Vagina (tissue), 2 donors: ENCODE data around the gene UBQLN4. TPM values are rescaled to one million over a fixed set of nuclear protein-coding genes. Genes with fewer than 3 reads are reported as not detected.

Experiments
- DNase-seq, 2 donors: peaks; one replicate each; pipeline ENCODE4 v3.0.0-alpha.2; 2017; ENCODE audit errors: extremely low spot score in 2 of 2
- H3K27ac ChIP-seq: fragments of 200-600 bp; sonication (generic); one replicate; pipeline ENCODE4 v1.5.1; 2019
- H3K27me3 ChIP-seq: fragments of 200-600 bp; sonication (generic); one replicate; pipeline ENCODE4 v1.5.1; 2019
- H3K36me3 ChIP-seq, 2 donors: fragments of 200-600 bp; sonication (generic); one replicate each; pipeline ENCODE4 v1.5.1; 2017 to 2019
- H3K4me1 ChIP-seq: fragments of 200-600 bp; sonication (generic); one replicate; pipeline ENCODE4 v1.5.1; 2019
- H3K4me3 ChIP-seq, 2 donors: fragments of 200-600 bp; sonication (generic); 1 replicate in 1 of 2; 2 replicates in 1 of 2; pipeline ENCODE4 v1.5.1; 2016 to 2019
- H3K9me3 ChIP-seq: fragments of 200-600 bp; sonication (generic); one replicate; pipeline ENCODE4 v1.5.1; 2019
- POLR2A ChIP-seq, 2 donors: fragments of 450-650 bp; IDR thresholded peaks; one replicate each; pipeline ENCODE4 v1.6.1; 2017; ENCODE audit warnings: antibody characterized with exemption in 2 of 2, mild to moderate bottlenecking in 2 of 2, moderate library complexity in 2 of 2
- POLR2AphosphoS5 ChIP-seq, 2 donors: sonication (generic); formaldehyde crosslinking; IDR thresholded peaks; one replicate each; pipeline ENCODE4 v1.9.0; 2017; ENCODE audit warnings: antibody characterized with exemption in 2 of 2, mild to moderate bottlenecking in 2 of 2, low read depth in 1 of 2; ENCODE audit not compliant: insufficient read depth in 1 of 2
- intact Hi-C: fragments of 100-400 bp; cut with DNase I; formaldehyde crosslinking; loops from one replicate; pipeline ENCODE4 v1.15.1; 2023
- total RNA-seq: library from RNA; depleted of rRNA; stranded (reverse); fragments of >200 nt; gene quantifications from one replicate; pipeline ENCODE4 v1.2.3, GENCODE V29; 2016
- TF ChIP-seq, protein P1 (sequence below), 3 experiments: fragments of 450-650 bp in 2 of 3; fragments of 200-600 bp in 1 of 3; sonication (generic) in 1 of 3; IDR thresholded peaks; one replicate each; pipeline ENCODE4 v1.5.1; 2017 to 2019; ENCODE audit warnings: antibody characterized with exemption in 3 of 3, mild to moderate bottlenecking in 2 of 3, moderate library complexity in 2 of 3

The UBQLN4 gene
- total RNA-seq, 1 donor from 2014 or later = 27.0 TPM

DNA sequence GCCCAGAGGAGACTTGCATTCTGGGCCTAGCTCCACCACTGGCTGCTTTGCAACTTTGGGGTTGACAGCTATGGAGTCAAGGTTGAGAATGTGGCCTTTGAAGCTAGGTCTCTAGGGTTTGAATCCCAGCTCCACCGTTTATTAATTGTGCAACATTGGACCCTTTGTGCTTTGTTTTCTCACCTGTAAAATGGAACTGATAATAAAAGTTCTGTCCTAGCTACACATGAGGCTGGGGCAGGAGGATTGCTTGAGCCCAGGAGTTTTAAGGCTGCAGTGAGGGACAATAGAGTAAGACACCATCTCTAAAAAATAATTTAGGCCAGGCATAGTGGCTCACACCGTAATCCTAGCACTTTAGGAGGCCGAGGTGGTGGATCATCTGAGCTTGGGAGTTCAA lies 45.7 kb upstream of the UBQLN4 start:
- intact Hi-C loops = no loop called here
- H3K4me3 ChIP-seq = no peak overlapping the region
- no peak overlapping the region for H3K27ac ChIP-seq
- no peaks in the 10 kb centered on the region for H3K27me3 ChIP-seq
- H3K9me3 ChIP-seq = no peaks in the 10 kb centered on the region
- H3K4me1 ChIP-seq = peaks cover 67% of the 10 kb centered on the region
- H3K36me3 ChIP-seq = no peaks in the 10 kb centered on the region
- DNase-seq = no peak
- TF ChIP-seq POLR2A (IDR thresholded peaks at IDR 0.05) (no peak), POLR2AphosphoS5 (IDR thresholded peaks at IDR 0.05; ENCODE audit: insufficient read depth in 1 of 2, low read depth in 1 of 2) (no peak)
- TF ChIP-seq, protein P1, sequence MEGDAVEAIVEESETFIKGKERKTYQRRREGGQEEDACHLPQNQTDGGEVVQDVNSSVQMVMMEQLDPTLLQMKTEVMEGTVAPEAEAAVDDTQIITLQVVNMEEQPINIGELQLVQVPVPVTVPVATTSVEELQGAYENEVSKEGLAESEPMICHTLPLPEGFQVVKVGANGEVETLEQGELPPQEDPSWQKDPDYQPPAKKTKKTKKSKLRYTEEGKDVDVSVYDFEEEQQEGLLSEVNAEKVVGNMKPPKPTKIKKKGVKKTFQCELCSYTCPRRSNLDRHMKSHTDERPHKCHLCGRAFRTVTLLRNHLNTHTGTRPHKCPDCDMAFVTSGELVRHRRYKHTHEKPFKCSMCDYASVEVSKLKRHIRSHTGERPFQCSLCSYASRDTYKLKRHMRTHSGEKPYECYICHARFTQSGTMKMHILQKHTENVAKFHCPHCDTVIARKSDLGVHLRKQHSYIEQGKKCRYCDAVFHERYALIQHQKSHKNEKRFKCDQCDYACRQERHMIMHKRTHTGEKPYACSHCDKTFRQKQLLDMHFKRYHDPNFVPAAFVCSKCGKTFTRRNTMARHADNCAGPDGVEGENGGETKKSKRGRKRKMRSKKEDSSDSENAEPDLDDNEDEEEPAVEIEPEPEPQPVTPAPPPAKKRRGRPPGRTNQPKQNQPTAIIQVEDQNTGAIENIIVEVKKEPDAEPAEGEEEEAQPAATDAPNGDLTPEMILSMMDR (IDR thresholded peaks at IDR 0.05) = no peak

DNA sequence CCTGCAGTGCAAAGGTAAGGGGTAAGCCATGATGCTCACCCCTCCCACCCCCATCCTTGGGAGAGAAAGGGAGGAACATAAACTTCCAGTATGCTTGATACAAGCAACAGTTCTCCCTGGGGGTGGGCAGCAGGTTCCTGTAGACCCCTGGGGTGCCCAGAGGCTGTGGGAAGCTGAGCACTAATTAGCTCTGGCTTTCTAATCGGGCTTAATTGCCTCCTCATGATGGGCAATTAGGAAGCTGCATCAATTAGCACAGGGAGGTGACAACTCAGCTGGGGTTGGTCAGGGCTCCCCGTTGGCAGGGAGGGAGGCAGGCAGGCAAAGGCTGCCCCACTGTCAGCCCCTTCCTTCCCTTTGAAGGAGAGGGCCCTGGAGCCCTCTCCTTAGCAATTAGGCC lies 45.2 kb upstream of the UBQLN4 start:
- no peak for DNase-seq
- H3K27ac ChIP-seq = peak overlapping the region; percentile 96
- intact Hi-C loops = no loop called here
- H3K36me3 ChIP-seq = no peaks in the 10 kb centered on the region
- no peak overlapping the region for H3K4me3 ChIP-seq
- H3K4me1 ChIP-seq = peaks cover 62% of the 10 kb centered on the region
- H3K27me3 ChIP-seq = no peaks in the 10 kb centered on the region
- H3K9me3 ChIP-seq = no peaks in the 10 kb centered on the region
- TF ChIP-seq, protein P1 (IDR thresholded peaks at IDR 0.05) = no peak

DNA sequence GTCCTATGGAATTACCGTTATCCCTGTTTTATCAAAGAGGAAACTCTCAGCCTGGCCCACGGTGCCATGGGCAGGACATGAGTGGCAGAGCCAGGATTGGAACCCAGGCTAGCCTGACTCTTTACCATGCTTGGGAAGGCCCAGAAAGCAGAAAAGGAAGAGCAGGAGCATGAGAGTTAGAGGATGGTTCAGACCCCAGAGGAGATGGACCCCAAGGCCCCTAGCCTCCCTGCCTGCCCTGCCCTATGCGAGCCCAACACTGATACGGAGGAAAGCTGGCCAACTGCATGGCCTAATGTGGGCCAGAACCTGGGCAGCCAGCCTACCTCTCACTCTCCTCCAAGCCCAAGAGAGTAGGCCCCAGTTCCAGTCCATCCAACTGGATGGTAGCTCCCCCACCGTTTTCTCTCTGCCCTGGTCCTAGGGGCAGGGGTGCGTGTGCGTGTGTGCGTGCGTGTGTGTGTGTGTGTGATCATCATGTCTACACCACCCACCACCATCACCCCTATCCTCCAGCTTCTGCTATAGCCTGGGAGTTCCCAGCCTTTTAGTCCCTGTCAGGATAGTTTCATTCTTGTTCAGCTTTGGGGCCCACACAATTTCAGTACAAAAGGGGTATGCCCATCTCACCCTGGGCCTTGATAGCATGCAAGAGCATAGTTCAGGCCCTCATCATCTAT lies 44.0 kb upstream of the UBQLN4 start:
- no peak for TF ChIP-seq POLR2A (IDR thresholded peaks at IDR 0.05)
- TF ChIP-seq POLR2AphosphoS5 (IDR thresholded peaks at IDR 0.05; ENCODE audit: insufficient read depth in 1 of 2, low read depth in 1 of 2) = no peak
- TF ChIP-seq, protein P1 (IDR thresholded peaks at IDR 0.05) = no peak
- Histone ChIP-seq H3K36me3 (no peaks in the 10 kb centered on the region), H3K27me3 (no peaks in the 10 kb centered on the region), H3K9me3 (no peaks in the 10 kb centered on the region), H3K4me3 (no peak overlapping the region), H3K4me1 (peaks cover 51% of the 10 kb centered on the region), H3K27ac (peak overlapping the region; percentile 96)
- no peak for DNase-seq
- intact Hi-C loops = loop anchor here (2.0 kb wide), 1 partner anchor 33 kb away; no protein-coding TSS in a partner anchor

DNA sequence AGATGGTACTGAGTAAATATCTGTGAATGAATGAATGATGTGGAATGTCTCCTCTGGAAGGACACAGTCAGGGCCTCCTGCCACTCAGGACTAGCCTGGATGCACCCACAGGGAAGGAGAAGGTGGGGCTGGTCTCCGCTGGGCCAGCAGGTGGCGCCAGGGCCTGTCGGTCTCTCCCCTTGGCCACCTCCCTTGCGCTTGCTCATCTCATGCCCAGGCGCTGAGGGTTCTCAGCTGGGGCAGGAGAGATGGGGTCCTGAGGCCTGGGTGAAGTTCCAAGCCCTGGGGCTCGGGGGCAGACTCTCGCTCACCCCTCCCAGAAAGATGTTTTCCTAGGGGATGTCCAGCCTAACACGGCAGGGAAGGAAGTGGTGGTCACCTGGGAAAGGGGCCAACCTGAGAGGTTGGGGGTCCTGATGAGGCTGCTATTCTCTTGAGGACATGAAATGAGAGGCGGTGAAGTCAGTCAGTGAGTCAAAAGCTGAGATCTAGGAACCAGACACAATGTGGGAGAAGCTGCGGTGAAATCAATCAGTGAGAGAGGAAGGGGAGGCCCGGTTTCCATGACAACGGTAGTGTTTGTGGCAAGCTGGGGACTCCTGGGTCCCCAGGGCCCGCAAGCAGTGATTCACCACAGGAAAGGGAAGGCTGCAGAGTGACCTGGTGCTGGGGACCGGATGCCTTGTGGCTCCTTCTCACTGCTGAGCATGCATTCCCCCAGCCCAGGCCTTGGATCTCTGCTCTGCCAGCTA lies 43.2 kb upstream of the UBQLN4 start:
- intact Hi-C loops = loop anchor here (2.0 kb wide), 1 partner anchor 34 kb away; no protein-coding TSS in a partner anchor
- no peak for DNase-seq
- H3K27me3 ChIP-seq = no peaks in the 10 kb centered on the region
- TF ChIP-seq POLR2AphosphoS5 (IDR thresholded peaks at IDR 0.05; ENCODE audit: insufficient read depth in 1 of 2, low read depth in 1 of 2) (peak; percentile 73 to 82), POLR2A (IDR thresholded peaks at IDR 0.05) (no peak)
- TF ChIP-seq, protein P1 (IDR thresholded peaks at IDR 0.05) = peak; percentile 93 to 99 (median 97)
- no peaks in the 10 kb centered on the region for H3K9me3 ChIP-seq
- H3K4me3 ChIP-seq = peak overlapping the region in 1 of 2 donors; percentile 11
- peak overlapping the region; percentile 96 for H3K27ac ChIP-seq
- peaks cover 42% of the 10 kb centered on the region for H3K4me1 ChIP-seq
- H3K36me3 ChIP-seq = no peaks in the 10 kb centered on the region
